Kidney glomerular epithelial cell (primary cell): ENCODE measurements around the gene TAGLN2.
"Not testable (repeated sequence)": the region's sequence is repeated elsewhere in the genome, so short reads cannot be mapped to it uniquely, and the experiment has no call there.

Source experiments
- DNase-seq: peaks from one replicate; lab custom pipeline; 2025; lab: John Stamatoyannopoulos, UW

The TAGLN2 gene

GRCh38 chr1:159921251-159921650 lies 4.1 kb downstream of the TAGLN2 start:
- DNase-seq, result peak; percentile 24

GRCh38 chr1:159920651-159921050 lies 4.7 kb downstream of the TAGLN2 start:
- no peak for DNase-seq

GRCh38 chr1:159920202-159920601 lies 5.1 kb downstream of the TAGLN2 start:
- DNase-seq, result no peak

GRCh38 chr1:159919236-159919865 lies 6.0 kb downstream of the TAGLN2 start:
- no peak for DNase-seq

GRCh38 chr1:159918352-159919200 lies 6.7 kb downstream of the TAGLN2 start:
- DNase-seq, result no peak

GRCh38 chr1:159917533-159918351 lies 7.6 kb downstream of the TAGLN2 start:
- DNase-seq, result no peak

GRCh38 chr1:159916242-159917051 lies 8.9 kb downstream of the TAGLN2 start:
- peak; percentile 83 for DNase-seq

- no peak for DNase-seq
Observed at GRCh38 chr1:159915571-159916241, 9.6 kb downstream of the TAGLN2 start.

GRCh38 chr1:159914252-159915018 lies 10.9 kb downstream of the TAGLN2 start:
- no peak for DNase-seq

GRCh38 chr1:159913451-159914192 lies 11.7 kb downstream of the TAGLN2 start:
- DNase-seq, result no peak

- DNase-seq, result no peak
Observed at GRCh38 chr1:159911326-159912070, 13.8 kb downstream of the TAGLN2 start.

GRCh38 chr1:159908031-159908940 lies 17.0 kb downstream of the TAGLN2 start:
- no peak for DNase-seq

- no peak for DNase-seq
Observed at GRCh38 chr1:159906960-159907359, 18.3 kb downstream of the TAGLN2 start.

GRCh38 chr1:159904036-159904435 lies 21.3 kb downstream of the TAGLN2 start:
- not testable (repeated sequence) for DNase-seq

- DNase-seq, result no peak
Observed at GRCh38 chr1:159902541-159902940, 22.8 kb downstream of the TAGLN2 start.

- no peak for DNase-seq
Observed at GRCh38 chr1:159900755-159901360, 24.4 kb downstream of the TAGLN2 start.

- no peak for DNase-seq
Observed at GRCh38 chr1:159900086-159900680, 25.1 kb downstream of the TAGLN2 start, which contains the start of gene CFAP45. TSS of gene CFAP45 (minus strand) at chr1:159900165. CDS start at chr1:159900098, 67 bp downstream.
